H1 (cell line): Measurements from ENCODE around the gene GPC6. TPM values are rescaled to one million over a fixed set of nuclear protein-coding genes. Genes with fewer than 3 reads are reported as not detected.

Experiments
- CTCF ChIA-PET: fragments of 300-600 bp; sonication (Branson Sonifier 250); formaldehyde crosslinking; loops from one replicate; lab custom pipeline; 2021; ENCODE audit not compliant: partially characterized antibody; lab: Charles Lee
- POLR2A ChIA-PET: fragments of 300-600 bp; sonication (Branson Sonifier 250); formaldehyde crosslinking; loops from one replicate; lab custom pipeline; 2021; ENCODE audit warnings: inconsistent platforms; ENCODE audit not compliant: partially characterized antibody; lab: Charles Lee
- DNase-seq, 2 experiments: peaks; one replicate each; pipeline versions ENCODE4 v3.0.0 to v3.0.0-alpha.2; 2010 to 2022; ENCODE audit warnings: low spot score in 2 of 2, low read depth in 1 of 2, mixed read lengths in 1 of 2
- FAIRE-seq: peaks from 2 replicates; lab custom pipeline; 2011; peaks lifted over from hg19 to GRCh38; lab: Jason Lieb, UNC
- H2AFZ ChIP-seq: 2 replicates; pipeline ENCODE4 v1.8.1; 2012; ENCODE audit warnings: low read length, inconsistent platforms
- H2AK5ac ChIP-seq: 2 replicates; pipeline ENCODE4 v1.6.1; 2013; ENCODE audit warnings: low read depth, low read length
- H2BK120ac ChIP-seq: replicated peaks from 2 replicates; pipeline ENCODE3; 2013; ENCODE audit warnings: low read depth, low read length, inconsistent platforms
- H2BK12ac ChIP-seq: 2 replicates; pipeline ENCODE4 v1.6.1; 2013; ENCODE audit warnings: low read depth, low read length
- H2BK15ac ChIP-seq: 2 replicates; pipeline ENCODE4 v1.6.1; 2013; ENCODE audit warnings: low read length
- H2BK20ac ChIP-seq: 2 replicates; pipeline ENCODE4 v1.6.1; 2013; ENCODE audit warnings: low read length
- H2BK5ac ChIP-seq: 2 replicates; pipeline ENCODE4 v1.6.1; 2013; ENCODE audit warnings: low read depth, low read length
- H3K14ac ChIP-seq: 2 replicates; pipeline ENCODE4 v1.6.1; 2013; ENCODE audit warnings: inconsistent platforms; ENCODE audit not compliant: insufficient read length
- H3K18ac ChIP-seq: 2 replicates; pipeline ENCODE4 v1.6.1; 2013; ENCODE audit warnings: low read length; ENCODE audit errors: extremely low read depth
- H3K23ac ChIP-seq: 2 replicates; pipeline ENCODE4 v1.6.1; 2013; ENCODE audit warnings: inconsistent platforms; ENCODE audit not compliant: insufficient read length
- H3K23me2 ChIP-seq: 2 replicates; pipeline ENCODE4 v1.6.1; 2013; ENCODE audit warnings: low read depth, low read length
- H3K27ac ChIP-seq: 2 replicates; pipeline ENCODE4 v1.6.1; 2011; ENCODE audit warnings: low read depth, low read length, inconsistent platforms
- H3K27me3 ChIP-seq, 4 experiments: replicated peaks in 1 of 4; 1 replicate in 1 of 4; 2 replicates in 3 of 4; pipeline versions ENCODE4 v1.6.1 to v1.8.1; 2011 to 2013; ENCODE audit warnings: low read length in 3 of 4, mild to moderate bottlenecking in 3 of 4, inconsistent platforms in 2 of 4, mixed read lengths in 2 of 4, moderate library complexity in 1 of 4; ENCODE audit not compliant: control insufficient read depth in 3 of 4, insufficient read depth in 3 of 4; ENCODE audit errors: extremely low read depth in 1 of 4
- H3K36me3 ChIP-seq, 4 experiments: 2 replicates each; pipeline versions ENCODE4 v1.6.1 to v1.8.1; 2011 to 2013; ENCODE audit warnings: mild to moderate bottlenecking in 4 of 4, low read length in 3 of 4, moderate library complexity in 2 of 4, control low read depth in 1 of 4, inconsistent platforms in 1 of 4; ENCODE audit not compliant: insufficient read depth in 4 of 4, control insufficient read depth in 2 of 4
- H3K4ac ChIP-seq: replicated peaks from 2 replicates; pipeline ENCODE3; 2013; ENCODE audit warnings: low read length, low read depth, mixed read lengths, inconsistent platforms; ENCODE audit not compliant: insufficient read length
- H3K4me1 ChIP-seq, 4 experiments: replicated peaks in 1 of 4; 1 replicate in 1 of 4; 2 replicates in 3 of 4; pipeline versions ENCODE4 v1.6.1 to v1.8.1; 2011 to 2013; ENCODE audit warnings: low read length in 3 of 4, inconsistent platforms in 2 of 4, mixed read lengths in 1 of 4; ENCODE audit not compliant: insufficient read depth in 4 of 4, control insufficient read depth in 3 of 4
- H3K4me2 ChIP-seq, 2 experiments: 2 replicates each; pipeline versions ENCODE4 v1.6.1 to v1.8.1; 2011 to 2013; ENCODE audit warnings: low read depth in 2 of 2, low read length in 2 of 2, control low read depth in 1 of 2, inconsistent platforms in 1 of 2, mild to moderate bottlenecking in 1 of 2; ENCODE audit not compliant: insufficient read depth in 1 of 2
- H3K4me3 ChIP-seq, 4 experiments: fragments of 200-600, 300-600 bp in 1 of 4; sonication (generic), shearing (Covaris generic), sonication (Bioruptor Twin) in 1 of 4; 2 replicates each; pipeline versions ENCODE4 v1.5.1 to v1.8.1; 2011 to 2016; ENCODE audit warnings: low read length in 4 of 4, low read depth in 3 of 4, control low read depth in 2 of 4, inconsistent platforms in 2 of 4, mild to moderate bottlenecking in 2 of 4, mixed read lengths in 1 of 4, moderate library complexity in 1 of 4; ENCODE audit not compliant: insufficient read depth in 2 of 4; ENCODE audit errors: extremely low read depth in 1 of 4
- H3K56ac ChIP-seq: replicated peaks from 2 replicates; pipeline ENCODE3; 2013; ENCODE audit warnings: low read depth, mild to moderate bottlenecking, mixed read lengths, low read length, inconsistent platforms; ENCODE audit not compliant: insufficient read length
- H3K79me1 ChIP-seq: 2 replicates; pipeline ENCODE4 v1.6.1; 2013; ENCODE audit warnings: low read depth, low read length, control low read depth
- H3K79me2 ChIP-seq, 2 experiments: 2 replicates each; pipeline versions ENCODE4 v1.6.1 to v1.8.1; 2012 to 2013; ENCODE audit warnings: low read length in 2 of 2, mild to moderate bottlenecking in 2 of 2, inconsistent platforms in 1 of 2; ENCODE audit not compliant: insufficient read depth in 2 of 2, control insufficient read depth in 1 of 2
- H3K9ac ChIP-seq, 4 experiments: replicated peaks in 1 of 4; 1 replicate in 1 of 4; 2 replicates in 3 of 4; pipeline versions ENCODE4 v1.6.1 to v1.8.1; 2011 to 2013; ENCODE audit warnings: low read depth in 3 of 4, low read length in 3 of 4, control low read depth in 2 of 4, mild to moderate bottlenecking in 2 of 4, moderate library complexity in 2 of 4, inconsistent platforms in 1 of 4; ENCODE audit errors: extremely low read depth in 1 of 4
- H3K9me3 ChIP-seq, 2 experiments: 2 replicates each; pipeline versions ENCODE4 v1.6.1 to v1.8.1; 2012 to 2013; ENCODE audit warnings: mild to moderate bottlenecking in 2 of 2, moderate library complexity in 2 of 2, control low read depth in 1 of 2, inconsistent platforms in 1 of 2, low read depth in 1 of 2, low read length in 1 of 2, mixed read lengths in 1 of 2; ENCODE audit not compliant: insufficient read depth in 2 of 2
- H4K20me1 ChIP-seq, 2 experiments: replicated peaks in 1 of 2; 2 replicates each; pipeline versions ENCODE3 to v1.8.1; 2011 to 2013; ENCODE audit warnings: inconsistent platforms in 2 of 2, low read length in 2 of 2, mild to moderate bottlenecking in 1 of 2; ENCODE audit not compliant: insufficient read depth in 2 of 2, control insufficient read depth in 1 of 2
- H4K5ac ChIP-seq: 2 replicates; pipeline ENCODE4 v1.6.1; 2013; ENCODE audit warnings: low read length, low read depth, mixed read lengths, inconsistent platforms; ENCODE audit not compliant: insufficient read length
- H4K8ac ChIP-seq: 2 replicates; pipeline ENCODE4 v1.8.0; 2013; ENCODE audit warnings: mild to moderate bottlenecking, moderate library complexity, low read length, inconsistent platforms; ENCODE audit not compliant: insufficient read depth; ENCODE audit errors: extremely low read depth
- H4K91ac ChIP-seq: replicated peaks from 2 replicates; pipeline ENCODE3; 2013; ENCODE audit warnings: low read length, mixed read lengths, inconsistent platforms; ENCODE audit not compliant: insufficient read length
- CBX8 ChIP-seq: fragments of 300-800, 300-1000 bp; sonication (generic); IDR thresholded peaks from 2 replicates; pipeline ENCODE4 v1.7.1; 2016; ENCODE audit warnings: low read depth, low read length, borderline replicate concordance
- CTCF ChIP-seq, 3 experiments: IDR thresholded peaks; 1 replicate in 2 of 3; 2 replicates in 1 of 3; pipeline versions ENCODE4 v1.5.1 to v1.6.1; 2011; ENCODE audit warnings: low read length in 3 of 3, mild to moderate bottlenecking in 3 of 3, inconsistent platforms in 2 of 3, low read depth in 1 of 3, moderate library complexity in 1 of 3; ENCODE audit not compliant: insufficient read depth in 1 of 3; ENCODE audit errors: control extremely low read depth in 1 of 3
- NRF1 ChIP-seq: IDR thresholded peaks from 2 replicates; pipeline ENCODE4 v1.6.1; 2011; ENCODE audit warnings: mild to moderate bottlenecking, low read depth, low read length, improper control_type of control experiment
- SIRT6 ChIP-seq: IDR thresholded peaks from one replicate; pipeline ENCODE4 v1.7.1; 2012; ENCODE audit warnings: low read length, inconsistent platforms
- SRF ChIP-seq: IDR thresholded peaks from 2 replicates; pipeline ENCODE4 v1.6.1; 2011; ENCODE audit warnings: mild to moderate bottlenecking, low read depth, low read length, moderate library complexity
- TBP ChIP-seq: IDR thresholded peaks from 2 replicates; pipeline ENCODE4 v1.6.1; 2011; ENCODE audit warnings: low read depth, low read length, improper control_type of control experiment
- USF2 ChIP-seq: IDR thresholded peaks from 2 replicates; pipeline ENCODE4 v1.6.1; 2011; ENCODE audit warnings: low read length, improper control_type of control experiment
- YY1 ChIP-seq: IDR thresholded peaks from 2 replicates; pipeline ENCODE4 v1.6.1; 2011; ENCODE audit warnings: low read depth, mild to moderate bottlenecking, low read length
- WGBS, 2 experiments: shearing (Covaris generic) in 1 of 2; methylation state at CpG; one replicate each; pipeline versions ENCODE4 v1.1.6 to v1.1.7; 2013 to 2015; ENCODE audit warnings: low lambda C conversion rate in 2 of 2, mixed read lengths in 2 of 2, inconsistent platforms in 1 of 2, low coverage in 1 of 2, missing lambda C conversion rate in 1 of 2; ENCODE audit not compliant: insufficient replicate concordance in 2 of 2, insufficient coverage in 1 of 2, insufficient read length in 1 of 2; ENCODE audit errors: extremely low coverage in 1 of 2, missing lambda C conversion rate in 1 of 2; 5-methylcytosine and 5-hydroxymethylcytosine counted together
- polyA plus RNA-seq, 7 experiments: library from polyadenylated mRNA; depleted of rRNA in 3 of 7; stranded (reverse) in 5 of 7; unstranded in 2 of 7; fragments of >200 nt in 5 of 7; fragments of 200-250 nt in 2 of 7; gene quantifications; 1 replicate in 5 of 7; 2 replicates in 1 of 7; 4 replicates in 1 of 7; pipeline versions ENCODE4 v1.2.1 to v1.2.3, GENCODE V29; 2011 to 2013; ENCODE audit warnings: missing spikeins in 2 of 7, mixed read lengths in 2 of 7
- total RNA-seq: library from RNA; stranded (reverse); fragmentation: NEBNext Ultra II Directional; extraction: Animal tissue kit (Norgen Biotek cat#: 25700); gene quantifications from 2 replicates; pipeline ENCODE4 v1.2.1, GENCODE V29; 2021
- TF ChIP-seq, protein P1 (sequence below): IDR thresholded peaks from 2 replicates; pipeline ENCODE4 v1.6.1; 2012; ENCODE audit warnings: inconsistent platforms
- TF ChIP-seq, protein P2 (sequence below): IDR thresholded peaks from 2 replicates; pipeline ENCODE4 v1.6.1; 2011; ENCODE audit warnings: low read depth, mild to moderate bottlenecking, low read length; ENCODE audit not compliant: insufficient read depth

The GPC6 gene
- total and polyA plus RNA-seq, 2 of the 8 experiments (the other 6 are each of a cell fraction or from before 2014, with no cell fraction given), result 5.4 to 12.0 TPM

DNA sequence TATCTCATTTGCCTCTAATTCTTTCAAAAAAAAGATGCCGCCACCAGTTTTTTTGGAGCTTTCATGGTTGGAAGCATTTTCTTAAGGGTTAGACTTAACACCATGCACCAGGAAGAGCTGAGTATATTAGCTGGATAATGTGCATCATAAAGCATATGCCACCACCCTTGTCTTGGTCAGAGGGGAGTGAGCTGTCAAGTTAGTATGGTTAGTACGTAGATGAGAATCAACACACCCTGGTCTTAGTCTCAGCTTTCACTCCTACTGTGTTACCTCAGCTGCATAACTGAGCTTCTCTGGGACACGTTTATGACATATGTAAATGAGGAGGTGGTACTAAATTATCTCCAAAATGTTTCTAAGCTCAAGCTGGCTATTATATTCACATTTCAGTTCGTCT, 837.2 kb downstream of the GPC6 start:
- FAIRE-seq, result no peak
- no peak overlapping the region for H3K14ac ChIP-seq
- no peak overlapping the region for H3K9ac ChIP-seq
- no peak overlapping the region for H3K4ac ChIP-seq
- H3K36me3 ChIP-seq, result no peaks in the 10 kb centered on the region
- H3K23ac ChIP-seq, result no peak overlapping the region
- no peak overlapping the region for H2BK120ac ChIP-seq
- H3K4me3 ChIP-seq, result no peak overlapping the region
- H3K4me2 ChIP-seq, result no peak overlapping the region
- no peaks in the 10 kb centered on the region for H4K20me1 ChIP-seq
- H3K27me3 ChIP-seq, result no peaks in the 10 kb centered on the region
- no peak overlapping the region for H2BK5ac ChIP-seq
- no peak overlapping the region for H2AK5ac ChIP-seq
- no peak overlapping the region for H2BK20ac ChIP-seq
- no peak overlapping the region for H3K56ac ChIP-seq
- H3K79me1 ChIP-seq, result no peaks in the 10 kb centered on the region
- ChIA-PET POLR2A (no interaction called here), CTCF (interaction anchor here (0.6 to 1.8 kb wide), 3 partner anchors 9 to 325 kb away, joined by 3 to 8 read pairs (median 4); no protein-coding TSS in a partner anchor)
- no peaks in the 10 kb centered on the region for H3K79me2 ChIP-seq
- no peak overlapping the region for H2BK12ac ChIP-seq
- no peak overlapping the region for H2BK15ac ChIP-seq
- H2AFZ ChIP-seq, result no peak overlapping the region
- H3K27ac ChIP-seq, result no peak overlapping the region
- DNase-seq, result no peak
- H4K8ac ChIP-seq, result no peak overlapping the region
- H3K4me1 ChIP-seq, result no peaks in the 10 kb centered on the region
- H3K18ac ChIP-seq, result no peak overlapping the region
- H3K9me3 ChIP-seq, result peaks cover 0 to 3% of the 10 kb centered on the region in 2 experiments; a peak in 1 of 4 replicates
- no peak overlapping the region for H4K91ac ChIP-seq
- 88% methylated on average over 4 of the region's 4 CpGs; no CpG with 5 or more reads in 1 of the 2 experiments for WGBS, 2 experiments
- no peak overlapping the region for H4K5ac ChIP-seq
- no peaks in the 10 kb centered on the region for H3K23me2 ChIP-seq
- TF ChIP-seq NRF1 (no peak), SIRT6 (no peak), CTCF (IDR thresholded peaks at IDR 0.05; ENCODE audit: control extremely low read depth in 1 of 3, insufficient read depth in 1 of 3, low read depth in 1 of 3, low read length in 3 of 3) (no peak), USF2 (no peak), YY1 (no peak), CBX8 (no peak), SRF (no peak), TBP (no peak)
- TF ChIP-seq, protein P1, sequence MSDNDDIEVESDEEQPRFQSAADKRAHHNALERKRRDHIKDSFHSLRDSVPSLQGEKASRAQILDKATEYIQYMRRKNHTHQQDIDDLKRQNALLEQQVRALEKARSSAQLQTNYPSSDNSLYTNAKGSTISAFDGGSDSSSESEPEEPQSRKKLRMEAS, result no peak
- TF ChIP-seq, protein P2, sequence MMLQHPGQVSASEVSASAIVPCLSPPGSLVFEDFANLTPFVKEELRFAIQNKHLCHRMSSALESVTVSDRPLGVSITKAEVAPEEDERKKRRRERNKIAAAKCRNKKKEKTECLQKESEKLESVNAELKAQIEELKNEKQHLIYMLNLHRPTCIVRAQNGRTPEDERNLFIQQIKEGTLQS, result no peak
